Choroid plexus epithelial cell (primary cell): ENCODE data around the gene MRGPRE.
A peak's percentile ranks its signal among the peaks of the same experiment; 100 is the strongest.

Experiments
- DNase-seq: peaks from one replicate; pipeline ENCODE4 v3.0.0-alpha.2; 2010; ENCODE audit warnings: low read depth
- H3K4me3 ChIP-seq: 2 replicates; pipeline ENCODE4 v1.5.1; 2011; ENCODE audit warnings: low read depth, mild to moderate bottlenecking, control low read depth, low read length, moderate library complexity
- CTCF ChIP-seq: conservative IDR thresholded peaks from 2 replicates; pipeline ENCODE4 v1.5.1; 2011; ENCODE audit warnings: low read depth, mild to moderate bottlenecking, control low read depth, inconsistent platforms, low read length, moderate library complexity

MRGPRE gene

GRCh38 chr11:3195251-3196160 lies 36.7 kb downstream of the MRGPRE start:
- H3K4me3 ChIP-seq, result no peak overlapping the region
- TF ChIP-seq CTCF, result peak; percentile 53
- no peak for DNase-seq

- DNase-seq, result no peak
- no peak overlapping the region for H3K4me3 ChIP-seq
- no peak for TF ChIP-seq CTCF
These were observed 38.0 kb downstream of the MRGPRE start for GRCh38 chr11:3194016-3194816.

- H3K4me3 ChIP-seq, result no peak overlapping the region
- TF ChIP-seq CTCF, result no peak
- no peak for DNase-seq
These were observed 38.7 kb downstream of the MRGPRE start for GRCh38 chr11:3193373-3194015.

GRCh38 chr11:3192511-3193372 lies 39.5 kb downstream of the MRGPRE start:
- TF ChIP-seq CTCF, result no peak
- no peak for DNase-seq

GRCh38 chr11:3191586-3192324 lies 40.5 kb downstream of the MRGPRE start:
- DNase-seq, result no peak
- no peak for TF ChIP-seq CTCF
- H3K4me3 ChIP-seq, result no peak overlapping the region

More at GRCh38 chr11:3192511-3193372, 39.5 kb downstream of the MRGPRE start:
- no peak overlapping the region for H3K4me3 ChIP-seq
